Muscle of leg (tissue), 11 donors: Measurements from ENCODE around the gene APBA2. TPM values are rescaled to one million over a fixed set of nuclear protein-coding genes. Genes with fewer than 3 reads are reported as not detected.

Source experiments
- DNase-seq: peaks from one replicate; pipeline ENCODE4 v3.0.0; 2013
- H3K27ac ChIP-seq: one replicate; pipeline ENCODE4 v1.5.1; 2013; ENCODE audit warnings: mild to moderate bottlenecking, low read length, control low read depth
- H3K27me3 ChIP-seq: one replicate; pipeline ENCODE4 v1.6.1; 2013; ENCODE audit warnings: low read length; ENCODE audit not compliant: control insufficient read depth, insufficient read depth
- H3K36me3 ChIP-seq: one replicate; pipeline ENCODE4 v1.6.1; 2013; ENCODE audit warnings: low read length; ENCODE audit not compliant: control insufficient read depth, insufficient read depth
- H3K4me1 ChIP-seq: one replicate; pipeline ENCODE4 v1.6.1; 2013; ENCODE audit warnings: low read length; ENCODE audit not compliant: control insufficient read depth, insufficient read depth
- H3K4me3 ChIP-seq: one replicate; pipeline ENCODE4 v1.5.1; 2013; ENCODE audit warnings: low read length, control low read depth
- H3K9me3 ChIP-seq: replicated peaks from 2 replicates; pipeline ENCODE4 v1.6.1; 2013; ENCODE audit warnings: low read depth, low read length; ENCODE audit not compliant: control insufficient read depth
- WGBS: methylation state at CpG from one replicate; pipeline ENCODE4 v1.1.5; 2013; ENCODE audit warnings: missing lambda C conversion rate; ENCODE audit not compliant: insufficient coverage; 5-methylcytosine and 5-hydroxymethylcytosine counted together
- polyA plus RNA-seq, 8 donors: library from polyadenylated mRNA; unstranded; fragments of 120-200 nt; gene quantifications; one replicate each; pipeline versions ENCODE4 v1.2.1 to v1.2.3, GENCODE V29; 2013; ENCODE audit warnings: inconsistent platforms in 1 of 8, low replicate concordance in 1 of 8; ENCODE audit not compliant: insufficient read length in 8 of 8, insufficient read depth in 1 of 8
- total RNA-seq: library from RNA; stranded (reverse); fragments of 120-200 nt; gene quantifications from one replicate; pipeline ENCODE4 v1.2.4, GENCODE V29; 2013

Gene APBA2
- total and polyA plus RNA-seq, 9 donors = 4.0 to 9.7 (median 5.7) TPM

DNA sequence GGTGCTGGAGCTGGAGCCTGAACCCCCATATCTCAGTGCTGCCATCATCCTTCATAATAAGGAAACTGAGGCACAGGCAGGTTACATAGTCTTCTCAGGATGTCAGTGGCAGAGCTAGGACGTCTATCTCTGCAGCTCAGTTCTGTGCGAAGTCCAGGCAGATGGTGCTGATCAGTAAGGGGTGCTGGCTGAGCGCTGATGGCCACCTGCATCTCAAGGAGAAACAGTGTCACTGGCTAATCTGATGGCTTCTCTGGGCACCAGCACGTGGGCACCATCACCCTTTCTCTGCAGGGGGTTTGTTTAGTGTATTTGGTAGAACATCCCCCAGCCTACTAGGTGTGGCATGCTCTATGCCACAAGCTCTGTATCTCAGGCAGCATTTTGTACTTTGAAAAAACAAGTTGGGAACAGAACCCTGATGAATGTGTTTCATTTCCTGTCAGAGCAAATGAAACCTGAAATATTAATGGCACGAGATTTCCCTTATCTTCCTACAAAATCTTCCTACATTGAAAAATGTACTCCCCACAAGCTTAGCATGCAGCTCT lies 35.1 kb downstream of the APBA2 start:
- H3K9me3 ChIP-seq = no peaks in the 10 kb centered on the region
- no peak overlapping the region for H3K4me3 ChIP-seq
- 67% methylated on average over 2 of the region's 5 CpGs for WGBS
- H3K27me3 ChIP-seq = peaks cover 4% of the 10 kb centered on the region
- H3K27ac ChIP-seq = no peak overlapping the region
- H3K36me3 ChIP-seq = no peaks in the 10 kb centered on the region
- no peak for DNase-seq
- no peaks in the 10 kb centered on the region for H3K4me1 ChIP-seq

DNA sequence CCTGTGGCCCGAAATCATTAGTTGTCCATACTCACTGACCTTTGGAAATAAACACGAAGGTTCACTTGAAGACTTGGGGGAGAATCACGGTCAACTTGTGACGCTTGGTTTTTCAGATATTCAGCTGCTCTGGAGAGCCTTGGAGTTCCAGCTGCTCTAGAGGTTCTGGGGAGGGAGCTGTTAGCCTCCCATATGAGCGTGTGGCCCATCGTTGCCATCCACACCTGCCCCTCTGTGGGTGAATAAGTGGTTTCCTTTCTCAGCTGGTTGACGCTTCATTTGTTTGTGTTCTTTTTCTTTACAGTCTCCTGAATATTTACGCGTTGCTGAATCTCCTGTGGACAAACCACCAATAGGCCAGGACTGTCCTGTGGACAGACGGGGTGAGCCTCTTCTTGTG lies 35.6 kb downstream of the APBA2 start:
- H3K4me3 ChIP-seq = no peak overlapping the region
- 73% methylated on average over 7 of the region's 10 CpGs for WGBS
- peaks cover 4% of the 10 kb centered on the region for H3K27me3 ChIP-seq
- no peaks in the 10 kb centered on the region for H3K4me1 ChIP-seq
- no peak overlapping the region for H3K27ac ChIP-seq
- no peak for DNase-seq
- no peaks in the 10 kb centered on the region for H3K36me3 ChIP-seq
- no peaks in the 10 kb centered on the region for H3K9me3 ChIP-seq

DNA sequence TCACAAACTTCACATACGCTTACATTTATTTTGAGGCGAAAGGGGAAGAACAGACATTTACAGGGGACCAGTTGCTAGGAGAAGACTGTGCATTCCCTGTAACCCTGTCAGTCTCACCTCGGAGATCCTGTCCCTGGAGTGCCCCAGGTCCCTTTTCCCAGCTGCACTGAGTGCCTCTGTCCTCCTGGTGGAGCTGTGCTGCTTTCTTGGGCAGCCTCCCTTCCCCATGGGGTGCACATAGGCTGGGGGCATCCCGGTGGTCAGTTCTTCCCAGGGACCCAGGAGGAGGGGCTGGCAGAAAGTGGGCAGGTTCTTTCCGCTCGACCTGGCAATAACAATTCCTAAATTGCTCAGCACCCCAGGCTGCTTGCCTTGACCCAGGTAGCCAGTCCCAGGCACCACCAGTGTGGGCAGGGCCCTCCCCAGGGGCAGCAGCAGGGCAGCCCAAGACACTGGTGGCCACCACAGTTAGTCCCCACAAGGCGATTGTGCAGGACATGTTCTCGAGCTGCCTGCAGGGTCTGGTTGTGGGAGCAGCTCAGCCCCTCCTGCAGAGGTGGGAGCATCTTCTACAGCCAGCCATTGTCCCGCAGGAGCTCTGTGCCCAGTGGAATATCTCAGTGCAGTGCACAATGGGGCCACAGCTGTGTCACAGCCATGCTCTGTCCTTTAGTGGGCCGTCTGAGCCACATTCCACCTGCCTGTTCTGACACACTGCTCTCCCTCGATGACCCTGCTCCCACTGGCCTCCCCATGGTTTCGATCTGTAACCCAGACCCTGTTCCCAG lies 36.3 kb downstream of the APBA2 start:
- no peak for DNase-seq
- no peaks in the 10 kb centered on the region for H3K9me3 ChIP-seq
- no peaks in the 10 kb centered on the region for H3K36me3 ChIP-seq
- no peak overlapping the region for H3K4me3 ChIP-seq
- WGBS = 79% methylated on average over 10 of the region's 12 CpGs
- no peak overlapping the region for H3K27ac ChIP-seq
- H3K27me3 ChIP-seq = peaks cover 4% of the 10 kb centered on the region
- H3K4me1 ChIP-seq = no peaks in the 10 kb centered on the region

DNA sequence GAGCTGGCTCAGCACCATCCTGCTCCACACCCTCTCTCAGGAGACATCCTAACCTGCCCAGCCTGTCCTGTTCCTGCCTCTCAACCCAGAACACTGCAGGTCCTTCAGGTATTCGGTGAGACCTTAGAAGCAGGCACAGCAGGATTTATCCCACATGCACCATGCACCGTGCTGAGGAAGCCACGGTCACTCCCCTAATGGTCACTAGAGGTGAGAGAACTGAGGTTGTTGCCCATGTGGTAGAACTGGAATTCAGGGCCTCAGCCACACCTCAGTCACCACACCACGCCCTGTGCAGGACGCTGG lies 36.9 kb downstream of the APBA2 start:
- H3K9me3 ChIP-seq = no peaks in the 10 kb centered on the region
- no peak overlapping the region for H3K27ac ChIP-seq
- peaks cover 4% of the 10 kb centered on the region for H3K27me3 ChIP-seq
- H3K36me3 ChIP-seq = no peaks in the 10 kb centered on the region
- 90% methylated on average over 4 of the region's 5 CpGs for WGBS
- no peaks in the 10 kb centered on the region for H3K4me1 ChIP-seq
- no peak overlapping the region for H3K4me3 ChIP-seq
- no peak for DNase-seq

DNA sequence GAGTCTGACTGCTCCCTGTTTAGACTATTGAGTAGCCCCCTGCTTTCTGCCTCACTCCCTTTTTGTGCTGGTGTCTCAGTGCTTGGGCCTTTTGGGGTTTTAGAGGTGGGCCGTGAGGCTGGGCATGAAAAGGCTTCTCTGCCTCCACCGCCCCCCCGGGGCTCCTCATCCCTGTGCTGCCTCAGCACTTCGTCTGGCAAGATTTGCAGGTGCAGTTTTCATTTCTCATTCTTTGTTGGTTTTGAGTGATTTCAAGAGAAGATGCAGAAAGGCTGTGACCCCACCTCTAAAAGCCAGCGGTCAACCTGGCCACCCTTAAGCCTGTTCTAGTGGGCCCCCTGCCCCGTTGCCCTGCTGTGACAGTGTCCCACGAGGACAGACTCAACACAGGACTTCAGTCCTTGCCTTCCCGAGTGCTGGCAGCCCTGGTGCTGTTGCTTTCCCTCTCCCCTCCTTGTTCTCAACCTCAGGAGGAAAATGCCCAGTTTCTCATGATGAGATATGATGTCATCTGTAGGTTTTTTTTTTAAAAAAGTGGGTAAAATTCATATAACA lies 38.0 kb downstream of the APBA2 start:
- H3K27ac ChIP-seq = no peak overlapping the region
- no peak for DNase-seq
- no peaks in the 10 kb centered on the region for H3K36me3 ChIP-seq
- H3K4me3 ChIP-seq = no peak overlapping the region
- no peaks in the 10 kb centered on the region for H3K27me3 ChIP-seq
- no peaks in the 10 kb centered on the region for H3K9me3 ChIP-seq
- H3K4me1 ChIP-seq = no peaks in the 10 kb centered on the region
- WGBS = 100% methylated on average over 3 of the region's 8 CpGs

DNA sequence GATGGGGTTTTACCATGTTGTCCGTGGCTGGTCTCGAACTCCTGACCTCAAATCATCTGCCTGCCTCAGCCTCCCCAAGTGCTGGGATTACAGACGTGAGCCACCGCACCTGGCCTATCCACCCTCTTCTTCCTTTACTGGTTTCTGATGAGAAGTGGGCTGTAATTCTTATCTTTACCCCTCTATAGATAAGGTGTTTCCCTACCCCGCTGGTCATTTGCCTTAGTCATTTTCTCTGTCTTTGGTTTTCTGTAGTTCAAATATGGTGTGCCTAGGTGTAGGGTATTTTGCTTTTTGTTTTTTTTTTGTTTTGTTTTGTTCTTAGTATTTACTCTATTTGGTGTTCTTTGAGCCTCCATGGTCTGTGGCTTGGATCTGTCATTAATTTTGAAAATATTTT lies 41.3 kb downstream of the APBA2 start:
- Histone ChIP-seq H3K9me3 (no peaks in the 10 kb centered on the region), H3K4me1 (no peaks in the 10 kb centered on the region), H3K27ac (no peak overlapping the region), H3K4me3 (no peak overlapping the region), H3K27me3 (no peaks in the 10 kb centered on the region), H3K36me3 (no peaks in the 10 kb centered on the region)
- WGBS = no CpG with 5 or more reads among the region's 5 CpGs
- no peak for DNase-seq

DNA sequence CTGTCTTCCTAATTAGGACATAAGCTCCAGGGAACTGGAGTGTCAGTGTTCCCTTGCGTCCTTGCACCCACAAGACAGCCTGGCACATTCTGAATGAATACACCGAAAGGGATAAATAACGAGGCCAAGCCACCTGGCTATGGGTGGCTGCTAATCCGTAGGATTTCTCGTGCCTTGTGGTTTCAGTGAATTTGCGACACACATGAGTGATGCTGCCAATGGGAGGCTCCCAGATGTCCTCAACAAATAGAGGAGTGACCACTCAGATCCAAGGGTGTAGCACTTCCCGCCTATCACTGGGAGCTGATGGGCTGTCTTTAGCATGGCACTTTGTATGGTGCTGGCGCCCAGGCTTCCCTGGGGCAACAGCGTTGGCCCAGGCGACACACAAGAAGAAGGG lies 43.4 kb downstream of the APBA2 start:
- H3K27ac ChIP-seq = no peak overlapping the region
- WGBS = 94% methylated on average over 9 of the region's 10 CpGs
- DNase-seq = no peak
- H3K27me3 ChIP-seq = no peaks in the 10 kb centered on the region
- H3K36me3 ChIP-seq = no peaks in the 10 kb centered on the region
- no peaks in the 10 kb centered on the region for H3K4me1 ChIP-seq
- no peaks in the 10 kb centered on the region for H3K9me3 ChIP-seq
- no peak overlapping the region for H3K4me3 ChIP-seq

DNA sequence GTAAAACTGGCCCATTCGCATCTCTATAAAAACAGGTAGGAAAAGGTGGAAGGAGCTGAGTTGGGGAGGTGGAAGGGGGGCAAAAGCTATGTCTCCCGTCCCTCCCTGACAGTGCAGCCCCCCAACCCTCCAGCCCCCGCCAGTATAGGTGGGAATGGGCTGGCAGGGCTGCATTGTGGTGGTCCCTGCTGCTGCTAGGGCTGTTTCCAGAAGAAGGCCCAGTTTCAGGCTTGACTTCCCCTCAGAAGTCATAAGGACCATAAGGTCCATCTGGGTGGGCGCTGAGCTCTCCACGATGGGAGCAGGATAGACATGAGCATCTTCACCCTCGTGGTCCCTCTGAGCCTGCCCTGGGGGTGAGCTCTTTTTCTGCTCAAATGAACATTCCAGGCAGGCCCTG lies 44.2 kb downstream of the APBA2 start:
- no peaks in the 10 kb centered on the region for H3K27me3 ChIP-seq
- no peaks in the 10 kb centered on the region for H3K9me3 ChIP-seq
- no peak for DNase-seq
- no peak overlapping the region for H3K4me3 ChIP-seq
- H3K4me1 ChIP-seq = no peaks in the 10 kb centered on the region
- 95% methylated on average over 3 of the region's 6 CpGs for WGBS
- no peak overlapping the region for H3K27ac ChIP-seq
- H3K36me3 ChIP-seq = no peaks in the 10 kb centered on the region

DNA sequence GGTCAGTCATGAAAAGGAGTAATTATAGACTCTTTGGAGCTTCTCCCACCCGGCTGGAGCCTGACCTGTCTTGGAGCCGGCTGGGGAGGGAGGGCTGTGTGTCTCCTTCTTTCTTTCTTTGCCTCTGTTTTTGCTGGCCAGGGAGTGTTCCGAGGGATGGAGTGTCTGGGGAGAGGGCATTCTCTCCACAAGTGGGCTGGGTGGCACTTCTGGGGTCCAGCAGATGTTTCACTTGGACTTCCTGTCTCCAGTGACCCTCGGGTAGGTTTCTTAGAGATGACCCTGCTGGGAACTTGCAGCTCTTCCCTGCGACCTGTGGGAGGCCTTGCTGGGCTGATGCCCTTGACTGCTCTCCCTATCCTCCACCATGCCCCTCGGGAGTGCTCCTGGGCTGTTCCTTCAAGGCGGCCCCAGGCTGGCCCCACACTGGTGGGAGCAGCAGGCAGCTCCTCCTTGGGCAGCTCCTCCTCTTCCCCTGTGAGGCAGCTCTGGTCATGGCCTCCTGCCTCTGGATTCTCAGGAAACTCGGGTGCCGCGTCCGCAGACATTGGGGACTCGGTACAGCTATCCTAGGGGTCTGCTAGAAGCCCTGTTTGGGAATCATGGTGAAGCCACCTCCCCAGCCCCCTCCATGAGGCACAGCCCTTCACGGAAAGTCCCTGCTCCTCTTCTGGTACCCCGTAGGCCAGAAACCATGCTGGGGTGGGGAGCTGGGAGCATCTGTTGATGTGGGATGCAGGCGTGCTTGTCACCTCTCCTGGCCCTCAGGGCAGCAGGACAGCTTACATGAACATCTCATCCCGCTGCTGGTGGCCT lies 44.9 kb downstream of the APBA2 start:
- Histone ChIP-seq H3K27me3 (no peaks in the 10 kb centered on the region), H3K36me3 (no peaks in the 10 kb centered on the region), H3K9me3 (no peaks in the 10 kb centered on the region), H3K4me1 (no peaks in the 10 kb centered on the region), H3K27ac (no peak overlapping the region), H3K4me3 (no peak overlapping the region)
- DNase-seq = no peak
- WGBS = 87% methylated on average over 13 of the region's 16 CpGs

DNA sequence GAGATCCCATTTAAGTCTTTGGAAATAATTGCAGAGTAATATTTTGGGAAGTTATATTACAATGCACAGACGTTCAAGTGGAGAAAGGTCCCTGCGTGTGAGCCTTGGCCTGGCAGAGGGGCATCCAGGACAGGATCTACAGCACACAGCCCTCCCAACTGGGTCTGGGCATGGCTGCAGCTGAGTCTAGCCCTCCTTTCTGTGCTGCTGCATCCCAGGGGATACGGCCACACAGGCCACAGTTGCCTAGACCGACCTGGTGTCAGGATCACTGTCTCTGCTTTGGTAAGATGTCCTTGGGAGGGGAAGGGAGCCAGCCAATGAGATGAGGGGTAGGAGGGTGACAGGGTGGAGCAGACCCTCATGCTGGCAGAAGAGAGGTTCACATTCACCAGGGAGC lies 46.1 kb downstream of the APBA2 start:
- Histone ChIP-seq H3K27me3 (no peaks in the 10 kb centered on the region), H3K36me3 (no peaks in the 10 kb centered on the region), H3K27ac (no peak overlapping the region), H3K4me3 (no peak overlapping the region), H3K4me1 (no peaks in the 10 kb centered on the region), H3K9me3 (no peaks in the 10 kb centered on the region)
- 88% methylated on average over 4 of the region's 4 CpGs for WGBS
- DNase-seq = no peak
